T47D (cell line): Measurements from ENCODE around the gene SLC35F6.
"Not testable (repeated sequence)": the region's sequence is repeated elsewhere in the genome, so short reads cannot be mapped to it uniquely, and the experiment has no call there.

Source experiments
- DNase-seq, 2 experiments: peaks; one replicate each; pipeline versions ENCODE4 v3.0.0 to v3.0.0-alpha.2; 2011 to 2012; ENCODE audit warnings: low read depth in 1 of 2, low spot score in 1 of 2
- JUND ChIP-seq: IDR thresholded peaks from 2 replicates; pipeline ENCODE4 v1.6.1; 2012; ENCODE audit warnings: low read depth
- in situ Hi-C: cut with HindIII; loops from 2 replicates; pipeline ENCODE4 v1.10.0; 2016; ENCODE audit warnings: low sequenced_read_pairs, low pct_unique_long_range_greater_than_20kb

The SLC35F6 gene

DNA sequence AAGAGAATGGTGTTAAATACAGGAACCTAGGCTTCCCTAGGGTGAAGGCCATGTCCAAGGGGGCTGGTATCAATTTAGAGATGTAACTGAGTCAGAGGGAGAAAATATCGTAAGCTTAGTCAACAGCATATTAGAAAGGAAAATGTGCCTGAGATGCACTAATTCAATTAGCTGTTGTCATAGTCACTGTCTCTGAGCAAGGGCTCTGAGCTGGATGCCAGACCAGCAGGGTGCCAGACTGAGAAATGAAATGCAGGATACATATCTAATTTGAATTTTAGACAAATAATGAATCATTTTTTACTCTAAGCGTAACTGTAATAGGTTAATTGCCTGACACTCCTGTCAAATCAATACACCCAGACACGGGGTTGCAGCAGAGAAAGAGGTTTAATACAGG lies 11.4 kb upstream of the SLC35F6 start:
- no peak for DNase-seq
- in situ Hi-C loops, result no loop called here
- TF ChIP-seq JUND, result no peak

- DNase-seq, result no peak
- in situ Hi-C loops, result no loop called here
- no peak for TF ChIP-seq JUND
These were observed 9.5 kb upstream of the SLC35F6 start for GRCh38 chr2:26754539-26754938.

GRCh38 chr2:26754972-26755670 lies 9.0 kb upstream of the SLC35F6 start:
- in situ Hi-C loops, result no loop called here
- peak in 1 of 2 experiments; percentile 69 for DNase-seq
- TF ChIP-seq JUND, result no peak

- in situ Hi-C loops, result no loop called here
- no peak for TF ChIP-seq JUND
- no peak for DNase-seq
These were observed 7.7 kb upstream of the SLC35F6 start for GRCh38 chr2:26756337-26756736.

- TF ChIP-seq JUND, result peak; percentile 78; the same call in 1 of the 2 replicates
- peak in 1 of 2 experiments; percentile 92 for DNase-seq
- in situ Hi-C loops, result no loop called here
These were observed 6.0 kb upstream of the SLC35F6 start for GRCh38 chr2:26757873-26758789.

GRCh38 chr2:26758790-26759321 lies 5.2 kb upstream of the SLC35F6 start:
- no peak for TF ChIP-seq JUND
- no peak for DNase-seq
- in situ Hi-C loops, result no loop called here

- no peak for DNase-seq
- no peak for TF ChIP-seq JUND
- in situ Hi-C loops, result no loop called here
These were observed 4.2 kb upstream of the SLC35F6 start for GRCh38 chr2:26759845-26760244.

DNA sequence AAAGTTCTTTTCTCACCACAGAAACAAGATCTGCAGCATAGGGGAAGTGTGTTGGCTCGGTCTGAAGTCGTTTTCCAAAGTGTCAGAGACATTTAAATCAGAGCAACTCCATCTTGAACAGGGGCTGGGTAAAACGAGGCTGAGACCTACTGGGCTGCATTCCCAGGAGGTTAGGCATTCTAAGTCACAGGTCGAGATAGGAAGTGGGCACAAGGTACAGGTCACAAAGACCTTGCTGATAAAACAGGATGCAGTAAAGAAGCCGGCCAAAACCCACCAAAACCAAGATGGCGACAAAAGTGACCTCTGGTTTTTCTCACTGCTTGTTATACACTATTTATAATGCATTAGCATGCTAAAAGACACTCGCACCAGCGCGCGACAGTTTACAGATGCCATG lies 3.1 kb upstream of the SLC35F6 start:
- DNase-seq, in situ Hi-C loops: not testable (repeated sequence)

- in situ Hi-C loops, result no loop called here
- DNase-seq, result no peak
- TF ChIP-seq JUND, result no peak
These were observed 1.1 kb upstream of the SLC35F6 start for GRCh38 chr2:26763019-26763418.

DNA sequence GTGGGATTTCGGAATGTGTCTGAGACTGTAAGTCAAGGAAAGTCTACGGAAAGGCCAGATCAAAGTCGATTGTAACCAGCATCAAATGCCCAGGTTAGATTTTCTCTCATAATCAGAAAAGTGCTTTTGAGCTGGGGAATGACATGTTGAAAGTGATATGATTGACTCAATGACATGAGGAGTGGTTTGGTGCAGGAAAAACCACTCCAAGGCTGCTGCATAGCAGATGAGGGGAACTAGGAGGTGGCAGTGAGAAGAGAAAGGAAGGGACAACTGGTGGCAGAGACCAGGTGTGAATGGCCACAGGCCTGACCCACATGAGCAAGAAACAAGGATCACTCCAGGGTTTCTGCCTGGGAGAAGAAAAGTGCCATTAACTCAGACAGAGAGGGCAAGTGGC lies 822 bp downstream of the SLC35F6 start:
- no peak for DNase-seq
- TF ChIP-seq JUND, result no peak
- in situ Hi-C loops, result no loop called here

DNA sequence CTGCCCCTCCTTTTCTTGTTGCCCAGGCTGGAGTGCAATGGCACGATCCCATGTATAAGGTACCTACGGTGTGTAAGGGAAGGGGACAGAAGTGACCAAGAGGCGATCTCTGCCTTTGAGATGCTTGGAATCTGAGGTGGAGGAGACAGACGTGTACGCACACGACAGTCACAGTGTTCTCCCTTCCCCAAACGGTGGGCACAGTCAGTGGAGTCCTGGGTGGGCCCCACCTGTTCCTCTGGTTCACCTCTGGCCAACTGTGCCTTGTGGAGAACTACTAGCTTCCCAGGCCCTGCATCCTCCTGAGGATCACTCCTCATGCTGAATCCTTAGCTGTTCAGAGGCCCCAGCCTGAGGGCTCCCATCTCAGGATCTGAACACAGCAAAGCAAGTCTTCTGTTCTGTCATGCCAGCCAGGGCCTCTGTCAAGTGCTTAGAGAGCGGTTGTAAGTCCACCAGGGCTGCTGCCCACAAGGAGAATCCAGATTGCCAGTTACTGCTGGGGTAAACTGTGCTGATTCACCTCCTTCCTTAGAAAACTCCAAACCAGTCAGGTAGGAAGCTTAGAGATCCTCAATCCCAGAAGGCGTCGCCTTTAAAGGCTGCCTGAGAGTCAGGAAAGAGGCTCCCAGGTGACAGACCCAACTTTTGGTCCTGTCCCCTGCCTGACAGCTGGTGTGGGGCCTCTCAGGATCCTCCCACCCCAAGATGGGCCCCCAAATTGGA lies 1.6 kb downstream of the SLC35F6 start:
- no peak for TF ChIP-seq JUND
- in situ Hi-C loops, result no loop called here
- DNase-seq, result no peak

- in situ Hi-C loops, result no loop called here
- no peak for DNase-seq
- no peak for TF ChIP-seq JUND
These were observed 3.0 kb downstream of the SLC35F6 start for GRCh38 chr2:26767129-26767528.

DNA sequence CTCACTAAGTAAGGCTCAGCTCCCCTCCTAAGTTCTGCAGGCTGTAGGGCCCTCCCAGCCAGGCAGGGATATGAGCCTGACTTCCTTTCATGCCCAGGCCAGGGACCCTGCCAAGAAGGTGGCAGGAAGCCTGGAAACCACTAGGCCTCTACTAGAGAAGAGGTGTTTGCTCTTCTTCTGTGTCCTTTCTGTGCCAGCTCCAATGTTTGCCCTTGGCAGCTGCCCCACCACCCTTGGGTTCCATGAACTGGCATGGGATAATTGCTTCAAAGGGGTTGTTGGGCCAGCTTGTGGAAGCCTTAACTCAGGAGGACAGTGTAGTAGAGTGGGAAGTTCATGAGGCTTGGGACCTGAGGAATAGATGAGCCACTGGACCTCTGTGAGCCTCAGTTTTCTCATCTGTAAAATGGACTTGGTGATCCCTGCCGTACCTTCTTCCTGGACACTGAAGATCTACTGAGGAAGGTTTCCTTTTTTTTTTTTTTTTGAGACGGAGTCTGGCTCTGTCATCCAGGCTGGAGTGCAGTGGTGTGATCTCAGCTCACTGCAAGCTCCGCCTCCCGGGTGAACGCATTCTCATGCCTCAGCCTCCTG lies 3.9 kb downstream of the SLC35F6 start:
- in situ Hi-C loops, result no loop called here
- DNase-seq, result peak in 1 of 2 experiments; percentile 39
- TF ChIP-seq JUND, result no peak
